ENCODE results near the gene ABCA12.

- TF ChIP-seq POLR2AphosphoS5 (IDR thresholded peaks at IDR 0.05) (no peak), CTCF (IDR thresholded peaks at IDR 0.05) (no peak), POLR2A (IDR thresholded peaks at IDR 0.05) (no peak)
Measured at GRCh38 chr2:215052404-215052803, 86.0 kb downstream of the ABCA12 start.
